GM19193 (cell line): ENCODE measurements around the gene NDUFAB1.

ENCODE experiments used
- POLR2A ChIP-seq: IDR thresholded peaks from 4 replicates; pipeline ENCODE4 v1.6.1; 2011; ENCODE audit not compliant: insufficient read depth, insufficient read length; ENCODE audit errors: extremely low read depth

Gene NDUFAB1

GRCh38 chr16:23564575-23565363 lies 31.3 kb downstream of the NDUFAB1 start:
- TF ChIP-seq POLR2A, result no peak

- no peak for TF ChIP-seq POLR2A
These were observed 32.9 kb downstream of the NDUFAB1 start for GRCh38 chr16:23563186-23563585.

GRCh38 chr16:23562505-23562904 lies 33.6 kb downstream of the NDUFAB1 start:
- TF ChIP-seq POLR2A, result no peak

GRCh38 chr16:23561586-23561985 lies 34.5 kb downstream of the NDUFAB1 start:
- no peak for TF ChIP-seq POLR2A

GRCh38 chr16:23557779-23558702 lies 38.1 kb downstream of the NDUFAB1 start:
- TF ChIP-seq POLR2A, result no peak

- TF ChIP-seq POLR2A, result peak; percentile 93
These were observed 39.0 kb downstream of the NDUFAB1 start, which contains the start of the genes EARS2 and UBFD1 for GRCh38 chr16:23556881-23557778. Gene EARS2, minus strand, starts transcription at chr16:23557350. Its CDS starts 7 bp downstream, at chr16:23557343. Gene UBFD1, plus strand, starts transcription at chr16:23557727. Its CDS starts 16 bp downstream, at chr16:23557743.

GRCh38 chr16:23554536-23554935 lies 41.6 kb downstream of the NDUFAB1 start:
- no peak for TF ChIP-seq POLR2A

- no peak for TF ChIP-seq POLR2A
These were observed 44.0 kb downstream of the NDUFAB1 start for GRCh38 chr16:23552161-23552560.

- TF ChIP-seq POLR2A, result no peak
These were observed 46.2 kb downstream of the NDUFAB1 start for GRCh38 chr16:23549938-23550337.

GRCh38 chr16:23544436-23544835 lies 51.7 kb downstream of the NDUFAB1 start:
- TF ChIP-seq POLR2A, result no peak

GRCh38 chr16:23539984-23540816 lies 55.9 kb downstream of the NDUFAB1 start:
- no peak for TF ChIP-seq POLR2A

- no peak for TF ChIP-seq POLR2A
These were observed 57.2 kb downstream of the NDUFAB1 start for GRCh38 chr16:23538919-23539278.

- no peak for TF ChIP-seq POLR2A
These were observed 58.7 kb downstream of the NDUFAB1 start for GRCh38 chr16:23537390-23537789.

- TF ChIP-seq POLR2A, result no peak
These were observed 60.2 kb downstream of the NDUFAB1 start for GRCh38 chr16:23535901-23536300.
